ENCODE data around the gene PLAAT1. TPM values are rescaled to one million over a fixed set of nuclear protein-coding genes. Genes with fewer than 3 reads are reported as not detected.

PLAAT1 gene
- total and polyA plus RNA-seq, 11 donors, result 3.9 to 11.4 (median 7.0) TPM

GRCh38 chr3:193292386-193292785 is 51.4 kb downstream of the PLAAT1 start:
- Histone ChIP-seq H3K4me1 (no peaks in the 10 kb centered on the region), H3K27me3 (no peaks in the 10 kb centered on the region), H3K4me3 (no peak overlapping the region), H3K9me3 (peaks cover 0 to 20% (median 0%) of the 10 kb centered on the region in 12 donors), H3K27ac (no peak overlapping the region), H3K36me3 (no peaks in the 10 kb centered on the region)
- intact Hi-C loops (cut with DNase I), result no loop called here
- TF ChIP-seq POLR2A (IDR thresholded peaks at IDR 0.05), result no peak
- no peak for TF ChIP-seq CTCF (IDR thresholded peaks at IDR 0.05)
- DNase-seq, result no peak
- ATAC-seq, result no peak
- 73 to 87% (median 79%) methylated on average over 3 of the region's 3 CpGs for WGBS, 4 donors

- Histone ChIP-seq H3K4me1 (no peaks in the 10 kb centered on the region), H3K36me3 (no peaks in the 10 kb centered on the region), H3K27me3 (no peaks in the 10 kb centered on the region), H3K4me3 (no peak overlapping the region), H3K9me3 (peaks cover 0 to 19% (median 0%) of the 10 kb centered on the region in 12 donors), H3K27ac (no peak overlapping the region)
- ATAC-seq (no peak), DNase-seq (no peak)
- 81 to 84% (median 82%) methylated on average over 2 of the region's 2 CpGs for WGBS, 4 donors
- TF ChIP-seq POLR2A (IDR thresholded peaks at IDR 0.05), result no peak
- no peak for TF ChIP-seq CTCF (IDR thresholded peaks at IDR 0.05)
- intact Hi-C loops (cut with DNase I), result no loop called here
These were observed 55.0 kb downstream of the PLAAT1 start for GRCh38 chr3:193295985-193296384.

GRCh38 chr3:193297421-193297820 is 56.4 kb downstream of the PLAAT1 start:
- H3K27me3 ChIP-seq, result no peaks in the 10 kb centered on the region
- no peaks in the 10 kb centered on the region for H3K4me1 ChIP-seq
- no peak for DNase-seq
- TF ChIP-seq CTCF (IDR thresholded peaks at IDR 0.05) (no peak), POLR2A (IDR thresholded peaks at IDR 0.05) (no peak)
- H3K4me3 ChIP-seq, result no peak overlapping the region
- H3K9me3 ChIP-seq, result peaks cover 0 to 11% (median 0%) of the 10 kb centered on the region in 12 donors
- no peaks in the 10 kb centered on the region for H3K36me3 ChIP-seq
- H3K27ac ChIP-seq, result no peak overlapping the region
- intact Hi-C loops (cut with DNase I), result no loop called here
- WGBS, 4 donors, result 85 to 89% (median 88%) methylated on average over 5 of the region's 5 CpGs
- ATAC-seq, result no peak

- peaks cover 0 to 5% (median 0%) of the 10 kb centered on the region in 12 donors for H3K9me3 ChIP-seq
- 83 to 93% (median 85%) methylated on average over 1 of the region's 1 CpG for WGBS, 4 donors
- no peaks in the 10 kb centered on the region for H3K36me3 ChIP-seq
- no peaks in the 10 kb centered on the region for H3K4me1 ChIP-seq
- DNase-seq, result no peak
- H3K4me3 ChIP-seq, result no peak overlapping the region
- TF ChIP-seq POLR2A (IDR thresholded peaks at IDR 0.05) (no peak), CTCF (IDR thresholded peaks at IDR 0.05) (no peak)
- no peak overlapping the region for H3K27ac ChIP-seq
- intact Hi-C loops (cut with DNase I), result no loop called here
- no peaks in the 10 kb centered on the region for H3K27me3 ChIP-seq
- no peak for ATAC-seq
These were observed 60.4 kb downstream of the PLAAT1 start for GRCh38 chr3:193301433-193301832.

All from heart left ventricle (tissue), 16 donors.